Effector memory CD4-positive, alpha-beta T cell (primary cell): ENCODE data around the gene KCNH2.

Experiments
- DNase-seq, 3 donors: peaks; one replicate each; pipeline ENCODE4 v3.0.0-alpha.2; 2020
- H3K27ac ChIP-seq: 2 replicates; pipeline ENCODE4 v1.7.0; 2013; ENCODE audit warnings: mild to moderate bottlenecking, low read length, moderate library complexity; ENCODE audit not compliant: insufficient read depth, poor library complexity, severe bottlenecking
- H3K27me3 ChIP-seq: replicated peaks from 2 replicates; pipeline ENCODE4 v1.7.0; 2013; ENCODE audit warnings: mild to moderate bottlenecking, low read length; ENCODE audit not compliant: insufficient read depth, control insufficient read depth, poor library complexity, severe bottlenecking
- H3K36me3 ChIP-seq: 2 replicates; pipeline ENCODE4 v1.7.0; 2013; ENCODE audit warnings: mild to moderate bottlenecking, low read length, moderate library complexity; ENCODE audit not compliant: control insufficient read depth, insufficient read depth
- H3K4me1 ChIP-seq: 2 replicates; pipeline ENCODE4 v1.7.0; 2013; ENCODE audit warnings: low read length, mild to moderate bottlenecking; ENCODE audit not compliant: control insufficient read depth, insufficient read depth, poor library complexity, severe bottlenecking
- H3K4me3 ChIP-seq: 2 replicates; pipeline ENCODE4 v1.7.0; 2013; ENCODE audit warnings: low read length, low read depth, mild to moderate bottlenecking; ENCODE audit not compliant: insufficient read depth, poor library complexity, severe bottlenecking
- H3K9me3 ChIP-seq: 2 replicates; pipeline ENCODE4 v1.7.0; 2013; ENCODE audit warnings: mild to moderate bottlenecking, low read length, moderate library complexity; ENCODE audit not compliant: control insufficient read depth

KCNH2 gene

GRCh38 chr7:150944066-150945042, 33.8 kb downstream of the KCNH2 start:
- Histone ChIP-seq H3K36me3 (no peaks in the 10 kb centered on the region), H3K9me3 (no peaks in the 10 kb centered on the region), H3K27me3 (no peaks in the 10 kb centered on the region), H3K4me3 (no peak overlapping the region), H3K4me1 (peaks cover 14% of the 10 kb centered on the region), H3K27ac (no peak overlapping the region)
- DNase-seq: no peak

DNA sequence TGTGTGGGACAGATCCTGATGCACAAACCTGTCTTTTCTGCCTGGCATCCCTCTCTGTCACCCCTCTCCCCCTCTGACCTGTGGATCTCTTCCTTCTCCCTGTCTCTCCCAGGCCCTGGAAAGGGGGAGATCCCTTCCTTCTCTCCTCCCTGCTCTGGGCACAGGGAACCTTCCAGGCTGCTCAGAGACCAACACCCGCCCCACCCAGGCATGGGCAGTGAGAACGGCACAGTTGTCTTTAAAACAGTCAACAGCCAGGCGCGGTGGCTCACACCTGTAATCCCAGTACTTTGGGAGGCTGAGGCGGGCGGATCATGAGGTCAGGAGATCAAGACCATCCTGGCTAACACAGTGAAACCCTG, 34.7 kb downstream of the KCNH2 start:
- Histone ChIP-seq H3K36me3 (no peaks in the 10 kb centered on the region), H3K4me1 (peaks cover 23% of the 10 kb centered on the region), H3K27me3 (no peaks in the 10 kb centered on the region), H3K27ac (no peak overlapping the region), H3K9me3 (no peaks in the 10 kb centered on the region), H3K4me3 (no peak overlapping the region)
- DNase-seq: no peak

GRCh38 chr7:150942591-150943452, 35.3 kb downstream of the KCNH2 start:
- no peak for DNase-seq
- Histone ChIP-seq H3K27ac (no peak overlapping the region), H3K9me3 (no peaks in the 10 kb centered on the region), H3K4me3 (no peak overlapping the region), H3K36me3 (no peaks in the 10 kb centered on the region), H3K4me1 (peaks cover 28% of the 10 kb centered on the region), H3K27me3 (no peaks in the 10 kb centered on the region)

- Histone ChIP-seq H3K4me3 (no peak overlapping the region), H3K36me3 (no peaks in the 10 kb centered on the region), H3K9me3 (no peaks in the 10 kb centered on the region), H3K4me1 (peaks cover 33% of the 10 kb centered on the region), H3K27me3 (no peaks in the 10 kb centered on the region), H3K27ac (no peak overlapping the region)
- peak in 2 of 3 donors; percentile 12 to 31 for DNase-seq
Measured at GRCh38 chr7:150942001-150942590, 36.0 kb downstream of the KCNH2 start.

- Histone ChIP-seq H3K4me1 (peaks cover 33% of the 10 kb centered on the region), H3K27ac (no peak overlapping the region), H3K4me3 (no peak overlapping the region), H3K36me3 (no peaks in the 10 kb centered on the region), H3K27me3 (no peaks in the 10 kb centered on the region), H3K9me3 (no peaks in the 10 kb centered on the region)
- DNase-seq: no peak
Measured at GRCh38 chr7:150941351-150942000, 36.6 kb downstream of the KCNH2 start.

DNA sequence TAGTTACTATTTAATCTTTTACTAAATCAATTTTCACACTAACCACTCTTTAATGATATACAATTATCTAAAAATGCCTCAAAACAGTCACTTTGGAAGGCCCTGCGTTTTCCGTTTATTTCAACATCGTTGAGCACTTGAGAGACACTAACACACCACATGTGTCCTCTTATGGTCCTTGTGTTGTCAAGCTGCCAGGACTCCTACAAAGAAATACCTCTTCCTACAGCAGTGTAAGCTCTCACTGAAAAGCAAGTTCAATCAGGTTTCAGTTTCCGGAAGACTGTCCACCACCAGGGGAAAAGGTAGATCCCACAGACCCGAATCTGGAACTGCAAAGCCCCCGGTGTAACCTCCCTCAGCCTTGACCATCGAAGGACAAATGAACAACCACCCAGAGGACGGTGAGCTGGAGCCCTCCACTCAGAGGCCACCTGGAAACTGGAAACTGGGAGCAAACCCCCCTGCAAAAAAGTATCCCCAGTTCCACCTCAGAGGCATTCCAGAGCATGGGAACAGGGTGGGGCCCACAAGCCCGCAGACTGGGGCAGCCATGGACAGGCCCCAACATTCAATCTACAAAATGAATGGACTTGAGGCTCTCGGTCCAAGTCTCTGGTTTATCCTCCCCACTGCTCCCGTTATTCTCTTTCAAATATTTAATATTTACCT, 37.6 kb downstream of the KCNH2 start:
- no peak overlapping the region for H3K27ac ChIP-seq

GRCh38 chr7:150939466-150939865, 38.7 kb downstream of the KCNH2 start:
- H3K36me3 ChIP-seq: no peaks in the 10 kb centered on the region
- no peak overlapping the region for H3K4me3 ChIP-seq
- H3K9me3 ChIP-seq: no peaks in the 10 kb centered on the region
- no peak for DNase-seq
- no peak overlapping the region for H3K27ac ChIP-seq
- H3K27me3 ChIP-seq: no peaks in the 10 kb centered on the region
- peaks cover 33% of the 10 kb centered on the region for H3K4me1 ChIP-seq

More for the DNA sequence above, 37.6 kb downstream of the KCNH2 start:
- H3K4me1 ChIP-seq: peaks cover 33% of the 10 kb centered on the region
- H3K4me3 ChIP-seq: no peak overlapping the region
- H3K27me3 ChIP-seq: no peaks in the 10 kb centered on the region
- no peaks in the 10 kb centered on the region for H3K9me3 ChIP-seq
- DNase-seq: no peak
- H3K36me3 ChIP-seq: no peaks in the 10 kb centered on the region

- Histone ChIP-seq H3K4me3 (no peak overlapping the region), H3K27me3 (no peaks in the 10 kb centered on the region), H3K27ac (no peak overlapping the region), H3K9me3 (no peaks in the 10 kb centered on the region), H3K36me3 (no peaks in the 10 kb centered on the region), H3K4me1 (peaks cover 33% of the 10 kb centered on the region)
- no peak for DNase-seq
Measured at GRCh38 chr7:150939052-150939451, 39.1 kb downstream of the KCNH2 start.

GRCh38 chr7:150938566-150938965, 39.6 kb downstream of the KCNH2 start:
- H3K4me3 ChIP-seq: no peak overlapping the region
- no peak overlapping the region for H3K27ac ChIP-seq
- H3K36me3 ChIP-seq: no peaks in the 10 kb centered on the region
- H3K4me1 ChIP-seq: peaks cover 33% of the 10 kb centered on the region
- no peaks in the 10 kb centered on the region for H3K9me3 ChIP-seq
- no peaks in the 10 kb centered on the region for H3K27me3 ChIP-seq
- no peak for DNase-seq
